NT2/D1 (cell line): ENCODE data around the gene CAMTA1.

ENCODE experiments used
- DNase-seq: peaks from one replicate; pipeline ENCODE4 v3.0.0-alpha.2; 2011; ENCODE audit warnings: low read depth, low spot score
- H3K27me3 ChIP-seq: 2 replicates; pipeline ENCODE4 v1.6.0; 2011; ENCODE audit warnings: mild to moderate bottlenecking; ENCODE audit not compliant: insufficient read length, insufficient read depth
- H3K36me3 ChIP-seq: 2 replicates; pipeline ENCODE4 v1.6.1; 2011; ENCODE audit warnings: mild to moderate bottlenecking, low read length, mixed read lengths; ENCODE audit not compliant: insufficient read depth, insufficient read length
- H3K4me1 ChIP-seq: 2 replicates; pipeline ENCODE4 v1.5.1; 2011; ENCODE audit not compliant: insufficient read depth, insufficient read length
- H3K4me3 ChIP-seq: 2 replicates; pipeline ENCODE4 v1.5.1; 2011; ENCODE audit warnings: low read depth; ENCODE audit not compliant: insufficient read length
- H3K9ac ChIP-seq: 2 replicates; pipeline ENCODE4 v1.6.0; 2011; ENCODE audit warnings: low read depth; ENCODE audit not compliant: insufficient read length
- H3K9me3 ChIP-seq: 2 replicates; pipeline ENCODE4 v1.5.1; 2011; ENCODE audit warnings: mild to moderate bottlenecking, low read length; ENCODE audit not compliant: insufficient read depth
- SUZ12 ChIP-seq: IDR thresholded peaks from 2 replicates; pipeline ENCODE4 v1.6.1; 2011; ENCODE audit not compliant: insufficient read length, insufficient read depth; ENCODE audit errors: extremely low read depth
- YY1 ChIP-seq: IDR thresholded peaks from 2 replicates; pipeline ENCODE4 v1.6.1; 2011; ENCODE audit not compliant: insufficient read length, insufficient read depth
- ZNF274 ChIP-seq: IDR thresholded peaks from 2 replicates; pipeline ENCODE4 v1.6.1; 2011; ENCODE audit warnings: mild to moderate bottlenecking, low read depth, low read length

Gene CAMTA1

GRCh38 chr1:7008331-7008730 is 223.1 kb downstream of the CAMTA1 start:
- no peaks in the 10 kb centered on the region for H3K36me3 ChIP-seq
- H3K9me3 ChIP-seq, result no peaks in the 10 kb centered on the region
- no peaks in the 10 kb centered on the region for H3K27me3 ChIP-seq
- no peak overlapping the region for H3K9ac ChIP-seq
- DNase-seq, result no peak
- H3K4me3 ChIP-seq, result no peak overlapping the region
- no peaks in the 10 kb centered on the region for H3K4me1 ChIP-seq
- TF ChIP-seq ZNF274 (no peak), SUZ12 (no peak), YY1 (no peak)

- no peak overlapping the region for H3K9ac ChIP-seq
- no peak for TF ChIP-seq ZNF274
- TF ChIP-seq SUZ12, result no peak
- no peaks in the 10 kb centered on the region for H3K9me3 ChIP-seq
- H3K36me3 ChIP-seq, result no peaks in the 10 kb centered on the region
- H3K4me1 ChIP-seq, result no peaks in the 10 kb centered on the region
- H3K4me3 ChIP-seq, result no peak overlapping the region
- no peaks in the 10 kb centered on the region for H3K27me3 ChIP-seq
- no peak for DNase-seq
Observed at GRCh38 chr1:7008975-7009740, 223.9 kb downstream of the CAMTA1 start.

- no peak overlapping the region for H3K9ac ChIP-seq
- DNase-seq, result no peak
- H3K36me3 ChIP-seq, result no peaks in the 10 kb centered on the region
- no peak overlapping the region for H3K4me3 ChIP-seq
- H3K27me3 ChIP-seq, result no peaks in the 10 kb centered on the region
- no peaks in the 10 kb centered on the region for H3K9me3 ChIP-seq
- no peaks in the 10 kb centered on the region for H3K4me1 ChIP-seq
- no peak for TF ChIP-seq SUZ12
- TF ChIP-seq ZNF274, result no peak
- TF ChIP-seq YY1, result no peak
Observed at GRCh38 chr1:7009741-7010525, 224.7 kb downstream of the CAMTA1 start.

GRCh38 chr1:7010534-7011200 is 225.4 kb downstream of the CAMTA1 start:
- TF ChIP-seq SUZ12 (no peak), ZNF274 (no peak), YY1 (no peak)
- DNase-seq, result no peak
- Histone ChIP-seq H3K9ac (no peak overlapping the region), H3K27me3 (no peaks in the 10 kb centered on the region), H3K4me1 (no peaks in the 10 kb centered on the region), H3K4me3 (no peak overlapping the region), H3K36me3 (no peaks in the 10 kb centered on the region), H3K9me3 (no peaks in the 10 kb centered on the region)

- H3K36me3 ChIP-seq, result no peaks in the 10 kb centered on the region
- H3K4me1 ChIP-seq, result no peaks in the 10 kb centered on the region
- H3K9ac ChIP-seq, result no peak overlapping the region
- no peaks in the 10 kb centered on the region for H3K27me3 ChIP-seq
- no peak overlapping the region for H3K4me3 ChIP-seq
- no peaks in the 10 kb centered on the region for H3K9me3 ChIP-seq
- TF ChIP-seq SUZ12, result no peak
- TF ChIP-seq ZNF274, result no peak
- TF ChIP-seq YY1, result no peak
- no peak for DNase-seq
Observed at GRCh38 chr1:7011826-7012225, 226.6 kb downstream of the CAMTA1 start.

GRCh38 chr1:7012461-7012924 is 227.2 kb downstream of the CAMTA1 start:
- H3K4me3 ChIP-seq, result no peak overlapping the region

More at GRCh38 chr1:7012461-7012924, 227.2 kb downstream of the CAMTA1 start:
- Histone ChIP-seq H3K9ac (no peak overlapping the region), H3K27me3 (no peaks in the 10 kb centered on the region), H3K4me1 (no peaks in the 10 kb centered on the region), H3K9me3 (no peaks in the 10 kb centered on the region), H3K36me3 (no peaks in the 10 kb centered on the region)
- DNase-seq, result no peak
- TF ChIP-seq YY1 (no peak), SUZ12 (no peak), ZNF274 (no peak)
